GM12873 (cell line): ENCODE results near the gene ZNF222.
A peak's percentile ranks its signal among the peaks of the same experiment; 100 is the strongest.

Experiments
- CTCF ChIP-seq: IDR thresholded peaks from 2 replicates; pipeline ENCODE4 v1.5.1; 2012; ENCODE audit warnings: low read depth, mild to moderate bottlenecking, moderate library complexity, low read length, control low read depth; ENCODE audit not compliant: insufficient read depth; ENCODE audit errors: missing control alignments

Gene ZNF222

GRCh38 chr19:44002566-44003460, 22.4 kb upstream of the ZNF222 start, which contains the start of gene ZNF230:
TSS of gene ZNF230 (plus strand) at chr19:44002957. CDS start at chr19:44007079, 4,122 bp downstream.
- TF ChIP-seq CTCF = no peak

DNA sequence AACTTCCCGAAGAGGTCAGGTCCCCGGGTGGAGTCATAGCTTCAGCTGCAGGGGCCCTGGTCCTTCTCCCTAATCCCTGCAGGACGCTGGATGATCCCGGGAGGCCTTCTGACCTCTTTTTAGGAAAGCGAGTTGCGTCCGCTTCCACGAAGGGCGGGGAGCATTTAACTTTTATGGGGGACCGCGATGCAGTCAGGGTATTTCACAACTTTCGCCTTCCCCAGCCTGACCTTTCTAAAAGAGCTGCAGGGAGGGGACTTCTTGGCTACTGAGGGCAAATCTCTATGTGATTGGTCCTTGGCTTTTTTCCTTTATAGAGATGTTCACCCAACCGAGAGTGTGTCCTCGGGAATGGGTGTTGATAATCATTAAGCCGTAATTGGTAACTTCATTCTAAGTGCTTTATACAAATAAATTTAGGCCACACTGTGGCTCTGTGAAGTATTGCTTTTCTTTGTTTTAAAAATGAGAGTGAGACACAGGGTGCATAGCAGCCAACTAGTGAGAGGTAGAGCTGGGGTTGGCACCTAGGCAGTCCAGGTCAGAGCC, 21.6 kb upstream of the ZNF222 start:
- peak; percentile 34 for TF ChIP-seq CTCF

DNA sequence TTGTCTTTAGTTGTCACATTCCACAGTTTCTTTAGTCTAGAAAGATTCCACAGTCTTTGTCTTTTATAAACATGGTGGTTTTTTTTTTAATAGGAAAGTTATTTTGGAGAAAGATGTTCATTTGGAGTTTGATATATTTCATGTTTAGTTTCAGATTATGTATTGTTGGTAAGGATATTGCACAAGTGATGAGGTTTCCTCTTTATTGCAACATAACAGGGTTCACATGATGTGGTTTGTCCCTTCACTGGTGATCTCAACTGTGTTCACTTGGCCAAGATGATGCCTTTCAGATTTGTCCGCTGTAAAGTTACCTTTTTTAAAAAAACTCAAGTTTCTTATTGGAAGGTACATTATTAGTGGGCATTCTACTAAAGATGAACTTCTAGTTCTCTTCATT, 19.2 kb upstream of the ZNF222 start:
- no peak for TF ChIP-seq CTCF

DNA sequence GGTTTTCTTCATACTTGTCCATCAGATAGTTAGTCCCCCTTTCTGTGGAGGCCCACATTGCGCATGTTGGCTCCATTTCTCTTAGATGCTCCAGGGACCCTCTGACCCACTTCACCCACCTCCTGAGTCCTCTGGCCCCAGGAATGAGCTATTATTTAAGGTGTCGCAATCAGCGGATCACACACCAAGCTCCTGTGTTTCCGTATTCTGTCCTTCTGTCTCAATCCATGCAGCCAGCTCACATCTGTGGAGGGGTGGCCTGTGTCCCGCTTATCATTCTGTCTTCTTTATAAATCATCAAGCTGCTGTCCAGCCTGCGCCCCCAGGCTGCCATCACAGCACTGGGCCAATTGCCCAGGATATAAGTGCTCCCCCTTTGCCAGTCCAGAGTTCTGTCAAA, 17.7 kb upstream of the ZNF222 start:
- no peak for TF ChIP-seq CTCF

- no peak for TF ChIP-seq CTCF
Observed at GRCh38 chr19:44010468-44010867, 14.7 kb upstream of the ZNF222 start.

GRCh38 chr19:44019498-44019897, 5.7 kb upstream of the ZNF222 start:
- TF ChIP-seq CTCF = no peak

GRCh38 chr19:44021221-44021620, 4.0 kb upstream of the ZNF222 start:
- TF ChIP-seq CTCF = no peak
